A673 (cell line): ENCODE data around the gene OR3A3.

ENCODE experiments used
- CTCF ChIP-seq: fragments of 300-800, 200-600 bp; sonication (generic); conservative IDR thresholded peaks from 2 replicates; pipeline ENCODE4 v1.5.1; 2017; ENCODE audit warnings: low read depth, mild to moderate bottlenecking, antibody characterized with exemption, low read length, moderate library complexity, mixed read lengths
- EZH2 ChIP-seq: fragments of 200-600 bp; sonication (generic); IDR thresholded peaks from 2 replicates; pipeline ENCODE4 v1.6.1; 2017; ENCODE audit warnings: borderline replicate concordance, low read depth, mild to moderate bottlenecking, mixed read lengths, antibody characterized with exemption, low read length; ENCODE audit not compliant: poor library complexity, severe bottlenecking

- TF ChIP-seq CTCF (no peak), EZH2 (no peak)
Observed at GRCh38 chr17:3433741-3434140, 22.6 kb downstream of the OR3A3 start, which contains the start of gene OR1E2.
